PC-3 (cell line): Measurements from ENCODE around the gene PCK2.

Experiments used
- EZH2 ChIP-seq: fragments of 300-600 bp; sonication (generic); IDR thresholded peaks from one replicate; pipeline ENCODE4 v1.6.1; 2017; ENCODE audit warnings: antibody characterized with exemption, mild to moderate bottlenecking, low read length; ENCODE audit not compliant: unreplicated experiment
- TF ChIP-seq, protein P1 (sequence below): fragments of 300-600 bp; sonication (generic); conservative IDR thresholded peaks from 2 replicates; pipeline ENCODE4 v1.5.1; 2017; ENCODE audit warnings: antibody characterized with exemption, low read depth, mild to moderate bottlenecking, low read length

DNA sequence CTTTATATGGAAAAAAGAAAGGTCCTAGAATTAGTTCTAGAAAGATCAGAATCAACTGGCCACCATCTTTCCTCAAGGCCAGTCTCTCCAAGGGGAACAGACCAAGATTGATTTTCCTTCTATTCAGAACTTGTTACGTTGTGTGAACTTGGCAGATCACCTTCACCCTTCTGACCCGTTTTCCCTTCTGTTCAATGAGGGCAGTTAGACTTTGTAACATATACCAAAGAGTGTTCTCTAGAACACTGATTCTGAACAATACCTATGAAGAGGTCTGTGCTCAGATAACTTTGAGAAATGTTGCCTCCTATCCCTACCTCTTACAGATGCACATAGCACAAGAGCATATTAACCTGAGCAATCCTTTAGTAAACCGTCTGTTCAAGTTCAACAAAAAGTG lies 10.6 kb upstream of the PCK2 start:
- TF ChIP-seq, protein P1, sequence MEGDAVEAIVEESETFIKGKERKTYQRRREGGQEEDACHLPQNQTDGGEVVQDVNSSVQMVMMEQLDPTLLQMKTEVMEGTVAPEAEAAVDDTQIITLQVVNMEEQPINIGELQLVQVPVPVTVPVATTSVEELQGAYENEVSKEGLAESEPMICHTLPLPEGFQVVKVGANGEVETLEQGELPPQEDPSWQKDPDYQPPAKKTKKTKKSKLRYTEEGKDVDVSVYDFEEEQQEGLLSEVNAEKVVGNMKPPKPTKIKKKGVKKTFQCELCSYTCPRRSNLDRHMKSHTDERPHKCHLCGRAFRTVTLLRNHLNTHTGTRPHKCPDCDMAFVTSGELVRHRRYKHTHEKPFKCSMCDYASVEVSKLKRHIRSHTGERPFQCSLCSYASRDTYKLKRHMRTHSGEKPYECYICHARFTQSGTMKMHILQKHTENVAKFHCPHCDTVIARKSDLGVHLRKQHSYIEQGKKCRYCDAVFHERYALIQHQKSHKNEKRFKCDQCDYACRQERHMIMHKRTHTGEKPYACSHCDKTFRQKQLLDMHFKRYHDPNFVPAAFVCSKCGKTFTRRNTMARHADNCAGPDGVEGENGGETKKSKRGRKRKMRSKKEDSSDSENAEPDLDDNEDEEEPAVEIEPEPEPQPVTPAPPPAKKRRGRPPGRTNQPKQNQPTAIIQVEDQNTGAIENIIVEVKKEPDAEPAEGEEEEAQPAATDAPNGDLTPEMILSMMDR, result no peak
- no peak for TF ChIP-seq EZH2
